Neuron (in vitro differentiated cells): ENCODE measurements around the gene TSEN2.

Source experiments
- H2AFZ ChIP-seq: one replicate; pipeline ENCODE4 v1.6.1; 2013; ENCODE audit warnings: low read depth, mild to moderate bottlenecking, inconsistent platforms, low read length, moderate library complexity
- H3K27me3 ChIP-seq: one replicate; pipeline ENCODE4 v1.6.1; 2013; ENCODE audit warnings: low read length; ENCODE audit not compliant: insufficient read depth
- H3K36me3 ChIP-seq: one replicate; pipeline ENCODE4 v1.6.1; 2013; ENCODE audit warnings: low read length; ENCODE audit not compliant: insufficient read depth
- H3K4me1 ChIP-seq: one replicate; pipeline ENCODE4 v1.6.1; 2013; ENCODE audit warnings: low read length; ENCODE audit not compliant: insufficient read depth
- H3K4me3 ChIP-seq: 2 replicates; pipeline ENCODE4 v1.5.1; 2013; ENCODE audit warnings: mild to moderate bottlenecking, low read length, moderate library complexity
- H3K9me3 ChIP-seq: one replicate; pipeline ENCODE4 v1.6.1; 2013; ENCODE audit warnings: low read length

The TSEN2 gene

GRCh38 chr3:12484198-12484982 is at the start of gene TSEN2:
TSS of gene TSEN2 (plus strand) at chr3:12484480. CDS start at chr3:12489801, 5,321 bp downstream.
- Histone ChIP-seq H3K36me3 (no peaks in the 10 kb centered on the region), H3K4me1 (peaks cover 17% of the 10 kb centered on the region), H3K4me3 (peak within 1 kb of the TSS; percentile 79), H3K9me3 (no peaks in the 10 kb centered on the region), H2AFZ (peak within 1 kb of the TSS; percentile 81), H3K27me3 (peaks cover 3% of the 10 kb centered on the region)

DNA sequence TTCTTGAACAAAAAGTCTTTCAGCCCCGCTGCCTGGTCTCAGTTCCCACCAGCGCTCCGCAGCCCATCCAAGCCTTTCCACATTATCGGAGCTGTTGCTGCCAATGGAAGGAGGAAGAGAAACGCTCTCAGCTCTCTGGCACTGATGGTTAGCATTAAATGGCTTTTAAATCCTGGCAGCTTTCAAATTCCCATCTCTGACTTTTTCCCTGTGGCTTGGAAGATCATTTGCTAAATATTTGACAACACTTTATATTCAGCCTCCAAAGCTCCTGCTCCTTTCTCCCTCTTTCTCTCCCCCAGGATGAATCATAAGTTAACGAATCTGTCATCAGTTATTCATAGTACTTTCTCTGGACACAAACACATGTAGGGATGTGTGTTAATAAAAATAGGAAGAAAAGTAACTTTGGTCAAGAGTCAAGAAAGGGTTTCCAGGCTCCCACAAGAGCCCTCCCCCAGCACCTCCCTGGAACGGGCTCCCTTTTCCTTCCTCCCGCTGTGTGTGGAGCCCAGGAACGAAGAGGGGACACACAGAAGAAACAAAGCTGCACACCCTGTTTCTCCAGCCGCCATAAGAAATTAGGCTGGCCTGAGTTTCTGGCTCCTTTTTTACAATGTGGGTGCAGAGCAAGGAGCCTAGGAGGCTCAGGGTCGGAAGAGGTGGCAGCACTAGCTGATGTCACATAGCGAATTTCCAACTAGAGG is 47.6 kb upstream of the TSEN2 start:
- H3K4me3 ChIP-seq, result no peak overlapping the region
- H3K36me3 ChIP-seq, result no peaks in the 10 kb centered on the region
- no peaks in the 10 kb centered on the region for H3K27me3 ChIP-seq
- H2AFZ ChIP-seq, result no peak overlapping the region
- H3K4me1 ChIP-seq, result no peaks in the 10 kb centered on the region
- H3K9me3 ChIP-seq, result no peaks in the 10 kb centered on the region

GRCh38 chr3:12437221-12437605 is 47.1 kb upstream of the TSEN2 start:
- H2AFZ ChIP-seq, result no peak overlapping the region
- H3K9me3 ChIP-seq, result no peaks in the 10 kb centered on the region
- no peaks in the 10 kb centered on the region for H3K4me1 ChIP-seq
- H3K4me3 ChIP-seq, result no peak overlapping the region
- H3K27me3 ChIP-seq, result no peaks in the 10 kb centered on the region
- no peaks in the 10 kb centered on the region for H3K36me3 ChIP-seq

- no peak overlapping the region for H3K4me3 ChIP-seq
- H3K27me3 ChIP-seq, result peaks cover 3% of the 10 kb centered on the region
- H3K4me1 ChIP-seq, result no peaks in the 10 kb centered on the region
- no peaks in the 10 kb centered on the region for H3K9me3 ChIP-seq
- H2AFZ ChIP-seq, result no peak overlapping the region
- no peaks in the 10 kb centered on the region for H3K36me3 ChIP-seq
Measured at GRCh38 chr3:12437861-12438260, 46.4 kb upstream of the TSEN2 start.

DNA sequence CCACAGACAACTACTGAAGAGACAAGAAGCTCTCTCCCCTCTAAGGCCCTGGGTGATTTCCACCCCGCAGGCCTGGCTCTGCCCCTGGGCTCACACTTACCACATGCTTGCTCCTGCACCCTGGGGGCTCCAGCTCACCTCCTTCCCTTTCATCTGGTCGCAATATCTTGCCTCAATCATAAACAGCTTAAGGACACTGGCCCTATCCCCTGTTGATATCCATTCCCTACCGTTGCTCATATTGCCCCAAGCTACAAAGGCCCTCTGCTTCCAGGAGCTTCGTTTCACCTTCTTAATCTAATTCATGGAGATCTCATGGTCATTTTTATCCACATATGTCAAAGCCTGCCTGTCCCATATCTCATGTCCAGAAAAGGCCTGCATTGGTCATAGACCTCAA is 46.0 kb upstream of the TSEN2 start:
- no peaks in the 10 kb centered on the region for H3K9me3 ChIP-seq
- peaks cover 4% of the 10 kb centered on the region for H3K27me3 ChIP-seq
- no peak overlapping the region for H2AFZ ChIP-seq
- H3K36me3 ChIP-seq, result no peaks in the 10 kb centered on the region
- no peak overlapping the region for H3K4me3 ChIP-seq
- no peaks in the 10 kb centered on the region for H3K4me1 ChIP-seq

DNA sequence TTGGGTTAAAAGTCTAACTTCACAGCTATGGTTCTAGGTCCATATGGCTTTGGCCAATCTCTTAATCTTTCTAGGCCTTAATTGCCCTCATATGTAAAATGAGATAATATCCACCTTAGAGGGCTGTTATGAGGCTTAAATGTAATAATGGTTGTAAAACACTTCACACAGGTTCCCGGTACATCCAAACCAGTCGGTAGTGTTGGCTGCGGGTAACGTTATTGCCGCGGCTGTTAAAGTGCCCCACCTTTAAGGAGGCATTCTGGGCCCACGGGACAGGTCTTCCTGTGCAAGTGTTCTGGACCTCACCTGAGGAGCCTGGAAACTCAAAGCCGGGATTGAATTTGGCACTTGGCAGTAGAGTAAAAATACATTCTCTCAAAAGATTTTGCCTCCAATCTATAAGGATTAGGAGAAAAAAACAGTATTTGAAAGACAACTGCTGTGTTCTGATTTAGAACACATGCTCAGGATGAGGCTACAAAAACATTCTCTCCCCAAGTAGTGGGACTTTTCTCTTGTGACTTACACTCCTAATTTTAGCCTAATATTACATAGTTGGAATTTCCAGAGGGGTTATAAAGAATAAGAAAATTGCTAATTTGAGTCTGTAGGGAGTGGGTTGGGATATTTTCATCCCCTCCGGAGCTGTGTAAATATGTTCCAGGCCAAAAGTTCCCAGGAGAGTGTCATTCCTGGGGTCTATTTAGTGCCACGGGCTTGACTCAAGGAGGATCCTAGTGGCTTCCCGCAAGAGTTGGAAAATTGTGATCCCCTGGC is 44.9 kb upstream of the TSEN2 start:
- Histone ChIP-seq H3K4me3 (no peak overlapping the region), H3K4me1 (no peaks in the 10 kb centered on the region), H3K27me3 (peaks cover 14% of the 10 kb centered on the region), H2AFZ (no peak overlapping the region), H3K36me3 (no peaks in the 10 kb centered on the region), H3K9me3 (no peaks in the 10 kb centered on the region)

- Histone ChIP-seq H3K4me3 (no peak overlapping the region), H3K36me3 (no peaks in the 10 kb centered on the region), H3K4me1 (no peaks in the 10 kb centered on the region), H3K27me3 (peaks cover 30% of the 10 kb centered on the region), H3K9me3 (no peaks in the 10 kb centered on the region), H2AFZ (no peak overlapping the region)
Measured at GRCh38 chr3:12440927-12441714, 43.2 kb upstream of the TSEN2 start.

DNA sequence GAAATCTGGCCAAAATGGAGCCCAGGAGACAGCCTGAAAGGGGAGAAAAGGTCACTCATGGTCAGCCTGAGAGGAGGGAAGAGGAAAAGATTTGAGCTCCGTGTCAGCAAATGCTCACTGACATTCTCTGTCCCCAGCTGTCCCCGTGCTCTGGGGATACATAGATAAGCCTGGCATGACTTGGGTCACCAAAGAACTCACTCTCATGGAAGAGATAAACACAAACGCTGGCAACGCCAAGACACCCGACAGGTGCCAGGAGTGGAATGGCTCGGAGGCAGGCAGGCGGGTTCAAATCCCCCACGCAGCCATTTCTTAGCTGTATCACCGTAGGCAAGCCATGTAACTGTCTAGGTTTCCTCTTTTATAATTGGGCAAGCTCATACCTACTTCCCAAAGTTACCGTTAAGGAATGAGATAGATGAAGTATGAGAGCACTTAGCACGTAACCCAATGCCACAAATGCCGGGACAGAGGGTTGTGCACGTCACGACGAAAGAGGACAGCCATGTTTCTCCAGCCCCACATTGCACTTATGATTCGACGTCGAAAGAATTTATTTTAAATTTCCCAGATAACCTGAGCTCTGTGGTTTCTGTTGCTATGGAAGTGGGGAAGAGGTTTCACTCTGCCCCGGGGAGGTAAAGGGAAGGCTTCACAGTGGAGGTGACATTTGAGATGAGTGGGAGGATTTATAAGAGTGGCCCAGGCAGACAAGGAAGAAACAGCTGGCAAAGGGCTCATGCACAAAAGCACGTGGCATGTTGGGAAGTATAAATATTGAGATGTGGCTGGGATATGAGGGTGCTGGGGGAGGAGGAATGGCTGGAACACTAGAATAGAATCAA is 41.4 kb upstream of the TSEN2 start:
- peaks cover 30% of the 10 kb centered on the region for H3K27me3 ChIP-seq
- no peak overlapping the region for H2AFZ ChIP-seq
- H3K4me3 ChIP-seq, result no peak overlapping the region
- no peaks in the 10 kb centered on the region for H3K9me3 ChIP-seq
- no peaks in the 10 kb centered on the region for H3K4me1 ChIP-seq
- no peaks in the 10 kb centered on the region for H3K36me3 ChIP-seq

DNA sequence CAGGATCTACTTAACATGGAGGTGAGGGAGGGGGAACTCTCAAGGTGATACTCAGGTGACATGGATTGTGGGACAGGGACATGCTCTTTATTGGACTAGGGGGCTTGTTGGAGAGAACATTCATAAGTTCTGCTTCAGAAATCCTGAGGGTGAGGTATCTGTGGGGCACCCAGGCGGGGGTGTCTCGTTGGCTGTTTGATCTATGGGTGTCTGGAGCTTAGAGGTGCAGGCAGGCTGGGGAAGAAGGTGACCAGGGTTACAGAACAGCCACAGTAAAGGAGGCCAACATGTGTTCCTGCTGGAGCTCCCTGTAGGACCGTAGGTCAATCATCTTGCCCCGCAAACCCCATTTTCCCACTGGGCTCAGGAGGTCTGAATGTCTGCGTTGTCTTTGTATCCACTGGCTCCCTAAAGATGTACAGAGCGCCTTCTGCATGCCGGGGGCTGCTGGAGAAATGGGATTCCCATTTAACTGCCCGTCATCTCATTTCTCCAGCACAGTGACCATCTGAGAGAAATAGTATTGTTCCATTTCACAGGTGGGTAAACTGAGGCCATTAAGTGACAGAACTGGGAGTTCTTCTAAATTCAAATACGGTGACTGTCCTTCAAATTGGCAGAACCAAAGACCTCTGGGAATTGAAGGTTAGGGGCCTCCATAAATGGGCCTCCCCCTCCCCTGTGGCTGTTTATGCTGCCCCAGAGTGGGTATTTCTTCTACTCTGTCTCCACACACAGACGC is 40.3 kb upstream of the TSEN2 start:
- Histone ChIP-seq H3K27me3 (peaks cover 30% of the 10 kb centered on the region), H3K4me3 (no peak overlapping the region), H3K4me1 (no peaks in the 10 kb centered on the region), H2AFZ (no peak overlapping the region), H3K9me3 (no peaks in the 10 kb centered on the region), H3K36me3 (no peaks in the 10 kb centered on the region)

DNA sequence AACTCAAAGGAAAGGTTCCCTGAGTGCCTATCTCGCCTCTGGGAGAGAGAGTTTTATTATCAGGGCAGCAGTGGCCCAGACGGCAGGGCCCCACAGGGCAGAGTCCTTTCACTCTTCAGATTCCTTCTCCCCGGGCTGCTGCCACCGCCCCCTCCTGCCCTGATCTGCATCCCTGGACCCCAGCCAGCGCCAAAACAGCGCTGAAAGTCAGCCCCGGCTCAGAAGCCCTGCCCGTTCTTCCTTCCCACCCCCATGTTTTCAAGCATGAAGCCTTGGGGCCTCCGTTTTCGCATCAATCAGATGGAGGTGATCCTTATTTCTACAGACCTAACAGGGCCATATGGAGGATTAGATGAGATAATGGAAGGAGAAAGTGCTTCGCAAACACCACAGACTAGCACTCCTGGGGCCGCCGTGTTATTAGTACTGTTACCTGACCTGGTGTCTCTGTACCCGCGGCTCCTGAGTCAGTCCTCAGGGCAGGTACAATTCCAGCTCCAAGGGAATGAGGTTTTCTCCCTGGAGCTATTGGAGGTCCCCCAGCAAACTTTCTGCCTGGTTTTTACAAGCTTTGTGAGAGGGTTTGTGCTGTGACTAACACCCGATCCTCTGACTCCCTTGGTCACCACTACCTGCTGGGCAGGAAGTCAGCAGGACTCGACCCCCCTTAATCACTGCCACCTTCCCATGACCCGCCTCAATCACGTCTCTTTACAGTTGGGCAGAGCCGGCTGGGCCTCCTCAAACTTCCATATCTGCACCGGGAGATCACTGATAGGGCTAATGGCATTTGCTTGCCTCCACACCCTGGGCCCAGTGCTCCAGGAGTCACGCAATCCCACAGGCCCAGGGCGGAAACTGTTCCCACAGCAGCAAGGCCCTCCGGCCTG is 39.5 kb upstream of the TSEN2 start:
- Histone ChIP-seq H3K4me1 (no peaks in the 10 kb centered on the region), H3K4me3 (no peak overlapping the region), H3K9me3 (no peaks in the 10 kb centered on the region), H3K27me3 (peaks cover 30% of the 10 kb centered on the region), H2AFZ (no peak overlapping the region), H3K36me3 (no peaks in the 10 kb centered on the region)
